ENCODE results near the gene E2F1.
"Not testable (repeated sequence)": the region's sequence is repeated elsewhere in the genome, so short reads cannot be mapped to it uniquely, and the experiment has no call there.

The E2F1 gene

DNA sequence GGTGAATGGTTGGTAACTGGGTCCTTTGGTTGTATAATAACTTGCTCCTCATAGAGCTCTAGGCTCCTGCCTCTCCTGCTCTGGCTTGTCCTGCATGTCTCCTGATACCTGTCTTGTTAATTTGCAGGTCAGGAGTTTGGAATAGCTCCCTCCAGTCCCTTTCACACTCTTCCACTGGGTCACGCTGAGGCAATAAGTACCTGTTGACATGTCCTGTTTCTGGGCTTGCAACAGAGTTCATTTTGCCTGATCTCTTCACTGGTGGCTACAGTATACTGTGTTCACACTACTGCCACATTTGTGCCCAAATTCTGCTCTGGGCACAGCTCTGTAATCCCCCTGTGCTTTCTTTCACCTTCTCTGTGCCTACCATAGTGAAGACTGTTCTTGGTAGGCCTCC lies 49.4 kb downstream of the E2F1 start:
- no peak for DNase-seq

DNA sequence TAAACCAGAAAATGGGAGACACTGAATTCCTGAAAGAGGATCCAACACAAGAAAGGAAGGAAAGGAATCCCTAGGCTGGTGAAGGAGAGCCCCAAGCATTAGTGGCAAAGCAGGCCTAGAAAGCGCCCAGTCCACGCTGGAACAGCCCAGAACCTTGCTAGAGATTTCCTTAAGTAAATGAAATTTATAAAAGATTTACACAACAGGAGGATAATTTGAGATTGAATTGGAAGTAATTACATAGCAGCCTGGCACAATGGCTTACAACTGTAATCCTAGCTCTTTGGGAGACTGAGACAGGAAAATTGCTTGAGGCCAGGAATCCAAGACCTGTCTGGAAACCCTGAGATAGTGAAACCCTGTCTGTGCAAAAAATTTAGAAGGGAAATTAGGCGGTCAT lies 50.8 kb downstream of the E2F1 start:
- no peak for DNase-seq

DNA sequence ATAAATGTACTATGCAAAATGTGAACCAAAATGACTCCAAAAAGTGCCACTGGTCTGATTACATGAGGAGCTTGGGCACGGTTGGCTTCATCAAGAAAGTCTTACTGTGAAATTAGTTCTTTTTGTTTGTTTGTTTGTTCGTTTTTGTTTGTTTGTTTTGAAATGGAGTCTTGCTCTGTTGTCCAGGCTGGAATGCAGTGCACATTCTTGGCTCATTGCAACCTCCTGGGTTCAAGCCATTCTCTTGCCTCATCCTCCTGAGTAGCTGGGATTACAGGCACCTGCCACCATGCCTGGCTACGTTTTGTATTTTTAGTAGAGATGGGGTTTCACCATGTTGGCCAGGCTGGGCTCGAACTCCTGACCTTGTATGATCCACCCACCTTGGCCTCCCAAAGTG lies 54.3 kb downstream of the E2F1 start:
- DNase-seq: not testable (repeated sequence)

DNA sequence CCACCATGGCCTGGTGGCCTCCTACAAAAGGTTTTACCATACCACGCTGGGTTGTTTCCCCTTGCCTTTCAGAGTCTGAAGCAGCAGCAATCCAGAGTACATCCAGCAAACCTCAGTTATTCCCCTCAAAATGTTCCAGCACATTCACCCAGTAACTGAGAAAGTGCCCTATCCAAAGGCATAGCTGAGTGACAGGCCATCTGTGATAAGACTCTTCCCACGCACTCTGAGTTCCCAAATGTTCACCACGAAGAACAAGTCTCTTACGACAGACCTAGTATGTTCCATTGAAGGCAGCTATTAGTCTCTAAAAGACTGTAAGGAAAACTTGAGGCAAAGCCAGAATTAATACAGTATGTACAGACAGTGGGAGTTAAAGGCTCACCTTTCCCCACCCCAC lies 55.7 kb downstream of the E2F1 start:
- no peak for DNase-seq

DNA sequence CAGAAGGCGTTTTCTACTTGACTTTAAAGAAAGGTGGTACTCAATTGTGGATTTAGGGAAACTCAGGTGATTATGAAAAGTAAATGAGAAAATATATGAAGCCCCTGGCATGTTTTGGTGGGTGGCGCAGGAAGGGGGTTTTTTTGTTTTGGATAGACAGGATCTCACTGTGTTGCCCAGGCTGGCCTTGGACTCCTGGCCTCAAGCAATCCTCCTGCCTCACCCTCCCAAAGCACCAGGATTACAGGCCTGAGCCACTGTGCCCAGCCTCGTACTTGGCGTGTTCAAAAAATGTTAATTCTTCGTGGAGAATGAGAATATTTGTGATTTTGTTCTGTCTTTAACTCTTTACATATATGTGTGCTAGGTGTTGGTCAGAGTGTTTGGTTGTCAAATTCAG lies 56.2 kb downstream of the E2F1 start:
- DNase-seq: no peak

DNA sequence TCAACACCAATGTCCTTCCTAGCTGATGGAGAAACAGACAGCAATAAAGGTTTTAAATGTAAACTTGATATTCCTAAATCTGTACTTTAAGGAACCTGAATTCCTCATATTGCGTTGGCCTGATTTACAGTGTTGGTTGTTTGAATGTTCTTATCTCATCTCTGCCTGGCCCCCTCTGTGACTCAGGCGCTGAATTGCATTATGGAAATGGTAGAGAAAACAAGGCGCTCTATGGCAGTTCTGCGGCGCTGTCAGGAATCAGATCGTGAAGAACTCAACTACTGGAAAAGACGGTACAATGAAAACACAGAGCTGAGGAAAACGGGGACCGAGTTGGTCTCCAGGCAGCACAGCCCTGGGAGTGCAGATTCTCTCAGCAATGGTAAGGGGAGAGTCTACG lies 56.7 kb downstream of the E2F1 start:
- DNase-seq: no peak

DNA sequence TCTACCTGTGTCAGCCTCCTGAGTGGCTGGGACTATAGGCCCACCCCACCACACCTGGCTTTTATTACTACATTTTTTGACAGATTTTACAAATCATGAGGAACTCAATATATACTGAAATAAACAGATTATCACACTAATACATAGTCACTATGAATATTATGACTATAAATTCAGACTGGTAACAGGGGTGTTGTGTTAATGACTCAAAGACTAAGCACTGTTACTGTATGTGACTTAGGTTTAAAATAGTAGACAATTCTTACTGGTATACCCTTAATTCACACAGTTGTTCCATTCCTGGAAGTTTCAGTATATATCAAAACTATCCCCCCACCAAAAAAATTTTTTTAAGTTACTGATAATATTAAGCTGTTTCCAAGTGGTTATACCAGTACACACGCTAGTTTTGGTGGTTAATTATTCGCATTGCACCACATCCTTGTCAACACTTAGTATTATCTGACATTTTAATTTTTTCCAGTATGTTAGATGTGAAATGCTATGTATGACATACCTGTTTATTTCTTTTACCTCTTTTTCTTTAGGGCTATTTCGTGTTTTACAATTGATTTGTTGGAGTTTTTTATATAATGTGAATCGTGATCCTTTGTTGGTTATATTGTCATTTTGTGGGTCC lies 58.5 kb downstream of the E2F1 start:
- DNase-seq: no peak

DNA sequence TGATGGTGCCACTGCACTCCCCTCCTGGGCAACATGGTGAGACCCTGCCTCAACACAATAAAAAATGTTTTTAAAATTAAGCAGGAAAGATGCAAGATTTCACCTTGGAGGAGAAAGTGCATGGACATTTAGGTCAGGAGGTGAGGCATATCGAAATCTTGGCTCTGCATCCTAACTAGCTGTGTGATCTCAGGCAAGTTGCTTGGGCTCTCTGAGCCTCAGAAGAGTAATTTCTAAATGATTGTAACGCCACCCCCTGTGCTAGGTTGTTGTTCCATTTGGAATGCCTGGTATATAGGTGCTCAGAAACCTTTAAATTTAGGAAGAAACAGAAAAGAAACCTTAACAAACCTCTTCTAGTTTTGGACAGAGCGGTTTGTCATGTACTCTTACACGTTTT lies 60.0 kb downstream of the E2F1 start:
- DNase-seq: no peak

All from effector CD4-positive, alpha-beta T cell (primary cell).